Embryonic facial prominence (tissue), 1 donor: ENCODE data around the gene MRAP2.
"Not testable (repeated sequence)": the region's sequence is repeated elsewhere in the genome, so short reads cannot be mapped to it uniquely, and the experiment has no call there.

ENCODE experiments used
- DNase-seq: peaks from one replicate; pipeline ENCODE4 v3.0.0-alpha.2; 2016; ENCODE audit errors: extremely low spot score

MRAP2 gene

GRCh38 chr6:84074988-84075781 is 41.6 kb downstream of the MRAP2 start:
- DNase-seq, result no peak

GRCh38 chr6:84077645-84078044 is 44.1 kb downstream of the MRAP2 start:
- no peak for DNase-seq

GRCh38 chr6:84078335-84078734 is 44.8 kb downstream of the MRAP2 start:
- DNase-seq, result no peak

- DNase-seq, result no peak
Observed at GRCh38 chr6:84081222-84081621, 47.6 kb downstream of the MRAP2 start.

GRCh38 chr6:84082689-84083265 is 49.2 kb downstream of the MRAP2 start:
- DNase-seq, result no peak

- DNase-seq, result not testable (repeated sequence)
Observed at GRCh38 chr6:84084705-84085104, 51.1 kb downstream of the MRAP2 start.

GRCh38 chr6:84086056-84086455 is 52.5 kb downstream of the MRAP2 start:
- no peak for DNase-seq

- DNase-seq, result no peak
Observed at GRCh38 chr6:84086545-84087429, 53.2 kb downstream of the MRAP2 start.

GRCh38 chr6:84089081-84089480 is 55.5 kb downstream of the MRAP2 start:
- DNase-seq, result no peak

GRCh38 chr6:84089552-84089951 is 56.0 kb downstream of the MRAP2 start:
- no peak for DNase-seq

GRCh38 chr6:84093441-84094435 is 60.2 kb downstream of the MRAP2 start:
- DNase-seq, result no peak

GRCh38 chr6:84095156-84095555 is 61.6 kb downstream of the MRAP2 start:
- DNase-seq, result no peak

- no peak for DNase-seq
Observed at GRCh38 chr6:84103029-84103428, 69.5 kb downstream of the MRAP2 start.

GRCh38 chr6:84105215-84105924 is 71.8 kb downstream of the MRAP2 start:
- DNase-seq, result not testable (repeated sequence)

GRCh38 chr6:84107495-84107894 is 73.9 kb downstream of the MRAP2 start:
- no peak for DNase-seq

GRCh38 chr6:84111351-84111750 is 77.8 kb downstream of the MRAP2 start:
- DNase-seq, result not testable (repeated sequence)

- DNase-seq, result not testable (repeated sequence)
Observed at GRCh38 chr6:84114933-84115594, 81.5 kb downstream of the MRAP2 start.

GRCh38 chr6:84118191-84118590 is 84.6 kb downstream of the MRAP2 start:
- DNase-seq, result no peak

GRCh38 chr6:84119277-84119676 is 85.7 kb downstream of the MRAP2 start:
- no peak for DNase-seq

- DNase-seq, result no peak
Observed at GRCh38 chr6:84123186-84123585, 89.6 kb downstream of the MRAP2 start.
